Activated CD8-positive, alpha-beta memory T cell treated with anti-CD3 and anti-CD28 coated beads, Interleukin-2, amount 10 ng/mL, durations not matched to agents 7 days and 5 days (primary cell): ENCODE results near the gene WNT4. TPM values are rescaled to one million over a fixed set of nuclear protein-coding genes. Genes with fewer than 3 reads are reported as not detected.
A peak's percentile ranks its signal among the peaks of the same experiment; 100 is the strongest.

Experiments
- ATAC-seq: fragments of 150-1000 bp; cut with Tn5 transposase; one replicate; pipeline ENCODE4 v1.10.0; 2021; ENCODE audit warnings: moderate library complexity
- CTCF ChIA-PET: fragments of 350-600 bp; sonication (Branson Sonifier 250); formaldehyde crosslinking; loops from one replicate; lab custom pipeline; 2021; ENCODE audit warnings: antibody characterized with exemption; lab: Charles Lee
- DNase-seq: peaks from one replicate; pipeline ENCODE4 v3.0.0-alpha.2; 2020
- H3K27ac Mint-ChIP-seq: one replicate; pipeline ENCODE4 v1.8.0; 2021; ENCODE audit warnings: mild to moderate bottlenecking, mixed read lengths
- H3K27me3 Mint-ChIP-seq: one replicate; pipeline ENCODE4 v1.8.0; 2021; ENCODE audit warnings: mixed read lengths
- H3K36me3 Mint-ChIP-seq: one replicate; pipeline ENCODE4 v1.8.0; 2021; ENCODE audit warnings: mild to moderate bottlenecking, mixed read lengths
- H3K4me1 Mint-ChIP-seq: one replicate; pipeline ENCODE4 v1.8.0; 2021; ENCODE audit warnings: mixed read lengths
- H3K4me3 Mint-ChIP-seq: one replicate; pipeline ENCODE4 v1.8.0; 2021; ENCODE audit warnings: mild to moderate bottlenecking, moderate library complexity, mixed read lengths
- H3K9me3 Mint-ChIP-seq: one replicate; pipeline ENCODE4 v1.8.0; 2022; ENCODE audit warnings: low read depth, mixed read lengths
- total RNA-seq, 2 experiments: library from RNA; stranded (reverse); gene quantifications; one replicate each; pipeline ENCODE4 v1.2.3, GENCODE V29; 2021

WNT4 gene
- total RNA-seq, 2 experiments from 2014 or later: not detected

DNA sequence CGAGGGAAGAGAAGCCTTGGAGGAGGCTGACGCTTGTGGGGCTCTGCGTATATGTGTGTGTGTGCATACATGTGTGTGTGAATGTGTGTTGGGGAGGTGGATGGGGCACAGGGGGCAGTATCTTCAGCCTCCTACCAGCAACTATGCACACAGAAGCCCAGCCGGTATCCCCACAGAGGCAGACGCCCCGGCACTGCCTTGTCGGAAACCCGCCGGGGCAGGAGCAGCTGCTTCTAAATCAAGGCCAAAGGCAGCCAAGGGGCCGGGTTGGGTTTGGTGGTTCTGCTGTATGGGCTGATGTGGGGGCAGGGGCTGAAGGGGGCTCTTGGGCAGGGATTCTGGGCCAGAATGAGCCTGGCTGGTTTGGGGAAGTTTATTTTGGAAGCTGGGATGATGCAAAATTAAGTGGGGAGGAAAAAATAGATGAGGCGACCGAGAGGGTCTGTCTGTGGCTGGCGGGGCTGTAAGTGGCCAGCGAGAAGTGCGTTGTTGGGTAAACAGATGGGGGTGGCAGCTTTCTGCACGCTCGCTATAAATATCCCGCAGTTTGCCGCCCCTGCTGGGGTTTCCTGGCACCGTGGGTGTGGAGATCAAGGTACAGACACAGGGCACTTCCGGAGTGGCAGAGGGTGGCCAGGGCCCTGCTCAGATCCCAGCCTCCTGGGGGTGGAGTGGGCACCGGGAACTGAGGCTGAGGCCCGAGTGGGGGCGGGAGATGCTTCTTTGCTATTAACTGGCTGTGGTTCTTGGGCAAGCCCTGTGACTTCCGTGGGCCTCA, 11.0 kb upstream of the WNT4 start:
- Mint-ChIP-seq H3K9me3 (no peaks in the 10 kb centered on the region), H3K36me3 (no peaks in the 10 kb centered on the region), H3K4me3 (no peak overlapping the region), H3K27ac (no peak overlapping the region), H3K4me1 (no peaks in the 10 kb centered on the region), H3K27me3 (peaks cover 26% of the 10 kb centered on the region)
- CTCF ChIA-PET: no interaction called here
- no peak for ATAC-seq
- no peak for DNase-seq

DNA sequence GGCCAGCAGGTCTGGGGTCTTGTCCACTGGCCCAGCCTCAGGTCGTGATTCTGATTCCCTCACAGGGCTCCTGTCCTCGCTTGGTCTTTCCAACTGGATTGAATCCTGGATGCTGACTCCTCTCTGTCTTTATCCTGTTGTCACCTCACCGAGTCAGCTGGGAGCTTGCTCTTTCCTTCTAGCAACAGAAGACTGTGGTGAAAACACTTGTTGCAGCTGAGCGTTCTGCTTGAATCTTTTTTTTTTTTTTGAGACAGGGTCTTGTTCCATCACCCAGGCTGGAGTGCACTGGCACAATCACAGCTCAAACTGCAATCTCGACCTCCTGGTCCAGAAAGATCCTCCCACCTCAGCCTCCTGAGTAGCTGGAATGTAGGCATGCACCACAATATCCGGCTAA, 8.0 kb upstream of the WNT4 start:
- Mint-ChIP-seq H3K27me3 (peaks cover 43% of the 10 kb centered on the region), H3K27ac (no peak overlapping the region), H3K9me3 (no peaks in the 10 kb centered on the region), H3K4me1 (no peaks in the 10 kb centered on the region), H3K36me3 (no peaks in the 10 kb centered on the region), H3K4me3 (no peak overlapping the region)
- DNase-seq (no peak), ATAC-seq (no peak)
- CTCF ChIA-PET: no interaction called here

DNA sequence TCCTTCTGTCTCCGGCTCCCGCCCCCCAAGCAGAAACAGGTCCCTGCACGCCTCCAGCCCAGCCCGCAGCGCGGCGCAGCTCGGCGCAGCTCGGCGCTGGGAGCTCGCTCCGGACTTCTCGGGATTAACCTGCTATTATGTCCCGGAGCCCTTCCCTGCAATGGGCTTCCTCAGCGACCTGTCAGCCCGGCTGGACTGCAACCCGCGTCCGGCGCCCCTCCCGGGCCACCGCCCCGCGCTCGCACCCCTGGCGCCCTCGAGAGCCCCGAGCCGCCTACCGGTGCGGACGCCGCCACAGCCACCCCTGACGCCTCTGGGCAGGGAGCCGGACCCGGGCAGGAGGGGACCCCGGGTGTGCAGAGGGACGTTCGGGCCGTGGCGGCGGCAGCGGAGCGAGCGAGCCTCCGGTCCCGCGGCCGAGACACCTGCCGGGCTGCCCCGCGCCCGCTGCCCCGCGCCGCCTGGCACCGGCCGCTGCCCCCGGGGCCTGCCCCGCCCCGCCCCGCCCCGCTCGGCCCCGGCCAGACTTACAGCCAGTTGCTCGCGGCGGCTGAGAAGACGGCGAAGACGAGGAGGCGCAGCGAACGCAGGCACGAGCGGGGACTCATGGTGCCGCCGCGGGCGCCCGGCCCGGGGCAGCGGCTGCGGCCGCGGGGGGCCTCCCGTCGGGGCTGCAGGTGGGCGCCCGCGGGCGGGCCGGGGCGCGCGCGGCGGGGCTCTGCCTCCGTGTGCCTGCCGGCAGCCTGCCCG, 407 bp downstream of the WNT4 start:
- peaks cover 53% of the 10 kb centered on the region for H3K27me3 Mint-ChIP-seq
- no peak overlapping the region for H3K27ac Mint-ChIP-seq
- DNase-seq (no peak), ATAC-seq (peak; percentile 32)
- peaks cover 4% of the 10 kb centered on the region for H3K4me1 Mint-ChIP-seq
- CTCF ChIA-PET: interaction anchor here (0.9 to 1.8 kb wide), 4 partner anchors 10 to 273 kb away, joined by 3 to 8 read pairs (median 4); no protein-coding TSS in a partner anchor
- no peak overlapping the region for H3K4me3 Mint-ChIP-seq
- H3K9me3 Mint-ChIP-seq: no peaks in the 10 kb centered on the region
- H3K36me3 Mint-ChIP-seq: no peaks in the 10 kb centered on the region

DNA sequence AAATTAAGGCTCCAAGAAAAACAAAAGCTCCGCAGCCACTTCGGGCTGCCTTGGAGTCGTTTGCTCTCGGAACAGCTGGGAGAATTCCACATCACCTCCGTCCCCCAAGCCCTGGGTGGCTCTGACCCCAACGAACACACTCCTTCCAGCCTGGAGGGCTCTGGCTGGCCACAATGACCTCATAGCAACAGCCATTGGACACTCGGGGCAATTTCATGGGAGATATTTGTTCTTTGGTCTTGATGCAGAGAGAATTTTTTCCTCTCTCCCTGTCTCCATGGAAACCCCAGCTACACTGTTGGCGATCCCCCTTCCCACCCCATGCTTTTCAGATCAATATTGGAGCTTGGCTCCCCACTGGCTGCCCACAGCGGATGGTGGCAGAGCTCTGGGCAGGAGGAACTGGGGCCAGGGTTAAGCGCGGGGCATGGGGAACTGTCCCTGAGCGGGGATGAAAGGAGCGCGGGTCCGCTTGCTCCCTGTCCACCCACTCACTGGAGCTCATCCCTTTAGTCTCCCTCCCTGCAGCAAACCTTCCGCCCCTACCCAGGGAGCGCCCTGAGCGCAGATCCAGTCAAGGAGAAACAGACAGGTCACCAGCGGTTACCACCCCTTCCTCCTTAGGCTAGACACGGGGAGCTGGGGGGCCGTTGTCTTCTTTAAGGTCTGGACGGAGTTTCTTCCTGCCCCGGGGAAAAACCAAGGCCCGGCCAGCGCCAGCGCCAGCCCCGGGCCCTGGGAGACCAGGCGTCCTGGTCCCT, 1.2 kb downstream of the WNT4 start:
- no peak overlapping the region for H3K27ac Mint-ChIP-seq
- DNase-seq: no peak
- peaks cover 4% of the 10 kb centered on the region for H3K4me1 Mint-ChIP-seq
- CTCF ChIA-PET: interaction anchor here (0.9 to 2.3 kb wide), 4 partner anchors 9 to 133 kb away, joined by 3 to 8 read pairs (median 5); no protein-coding TSS in a partner anchor
- H3K9me3 Mint-ChIP-seq: no peaks in the 10 kb centered on the region
- ATAC-seq: no peak
- H3K36me3 Mint-ChIP-seq: no peaks in the 10 kb centered on the region
- H3K4me3 Mint-ChIP-seq: no peak overlapping the region
- H3K27me3 Mint-ChIP-seq: peaks cover 50% of the 10 kb centered on the region

DNA sequence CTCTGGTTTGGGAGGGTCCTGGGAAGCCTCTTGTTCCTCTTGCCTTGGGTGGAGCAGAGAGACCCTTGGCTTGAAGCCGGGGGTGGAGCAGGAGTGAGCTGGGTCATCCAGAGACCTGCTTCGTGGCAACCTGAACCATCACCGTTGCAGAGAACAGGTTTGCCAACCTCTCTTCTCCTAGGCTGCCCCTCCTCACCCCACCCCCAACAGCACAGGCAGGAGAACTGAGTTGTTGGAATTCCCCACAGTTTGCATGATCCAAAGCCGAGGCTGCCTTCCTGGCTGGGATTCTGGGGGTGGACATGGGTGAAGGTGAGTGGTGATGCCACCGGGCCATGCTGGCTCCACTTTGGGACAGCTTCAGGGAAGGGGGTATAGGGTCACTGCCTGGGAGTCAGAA, 2.2 kb downstream of the WNT4 start:
- no peak overlapping the region for H3K27ac Mint-ChIP-seq
- H3K4me1 Mint-ChIP-seq: peaks cover 4% of the 10 kb centered on the region
- H3K27me3 Mint-ChIP-seq: peaks cover 43% of the 10 kb centered on the region
- no peaks in the 10 kb centered on the region for H3K36me3 Mint-ChIP-seq
- H3K9me3 Mint-ChIP-seq: no peaks in the 10 kb centered on the region
- H3K4me3 Mint-ChIP-seq: no peak overlapping the region
- CTCF ChIA-PET: interaction anchor here (2.3 kb wide), 1 partner anchor 8 kb away, joined by 7 read pairs; no protein-coding TSS in a partner anchor
- DNase-seq: no peak
- no peak for ATAC-seq

DNA sequence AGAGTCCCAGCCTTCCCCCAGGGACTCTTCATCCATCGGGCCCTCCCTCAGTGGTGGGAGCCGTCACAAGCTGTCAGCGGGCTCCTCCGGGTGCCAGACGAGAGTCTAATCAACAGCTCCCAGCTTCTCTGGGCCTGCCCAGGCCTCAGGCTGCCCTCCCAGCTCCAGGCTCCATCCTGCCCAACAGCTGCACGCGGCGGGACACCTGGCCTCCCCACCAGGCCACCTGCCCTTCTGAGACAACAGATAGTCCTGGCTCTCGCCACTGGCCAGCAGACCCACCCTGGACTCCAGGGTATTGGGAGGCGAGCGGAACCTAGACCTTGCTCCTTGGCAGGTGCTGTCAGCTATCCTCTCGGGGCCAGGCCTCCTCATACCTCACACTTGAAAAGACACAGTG, 3.1 kb downstream of the WNT4 start:
- ATAC-seq (no peak), DNase-seq (no peak)
- Mint-ChIP-seq H3K27me3 (peaks cover 34% of the 10 kb centered on the region), H3K27ac (no peak overlapping the region), H3K4me1 (peaks cover 4% of the 10 kb centered on the region), H3K9me3 (no peaks in the 10 kb centered on the region), H3K4me3 (no peak overlapping the region), H3K36me3 (no peaks in the 10 kb centered on the region)
- CTCF ChIA-PET: interaction anchor here (1.6 to 2.3 kb wide), 2 partner anchors 7 to 502 kb away, joined by 4 to 7 read pairs; no protein-coding TSS in a partner anchor

DNA sequence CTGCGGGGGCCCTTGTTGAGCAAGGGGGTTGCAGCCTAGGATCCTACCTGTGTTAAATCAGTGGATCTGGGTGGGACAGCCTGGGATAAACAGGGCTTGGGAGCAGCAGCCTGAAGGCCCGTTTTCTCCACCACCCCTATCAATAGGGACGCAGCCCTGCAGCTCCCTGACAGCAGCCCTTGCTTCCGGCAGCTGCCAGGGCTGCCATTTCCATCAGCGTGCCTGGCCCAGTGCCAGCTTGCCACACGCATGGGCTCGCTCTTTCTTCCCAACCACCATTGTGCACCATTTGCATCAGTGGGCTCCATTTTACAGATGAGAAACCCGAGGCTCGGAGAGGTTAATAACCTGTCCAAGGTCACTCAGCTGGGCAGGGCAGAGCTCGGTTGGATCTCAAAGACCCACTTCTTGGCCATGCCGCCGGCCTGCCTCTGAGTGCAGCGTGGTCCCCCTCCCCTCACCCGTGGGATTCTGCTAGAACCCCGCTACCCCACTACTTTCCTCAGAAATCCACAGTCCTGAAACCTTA, 3.8 kb downstream of the WNT4 start:
- no peaks in the 10 kb centered on the region for H3K9me3 Mint-ChIP-seq
- no peak for ATAC-seq
- H3K27me3 Mint-ChIP-seq: peaks cover 27% of the 10 kb centered on the region
- H3K4me3 Mint-ChIP-seq: no peak overlapping the region
- H3K4me1 Mint-ChIP-seq: peaks cover 4% of the 10 kb centered on the region
- CTCF ChIA-PET: interaction anchor here (1.0 to 1.6 kb wide), 2 partner anchors 277 to 503 kb away, joined by 3 to 4 read pairs; no protein-coding TSS in a partner anchor
- H3K27ac Mint-ChIP-seq: no peak overlapping the region
- no peak for DNase-seq
- no peaks in the 10 kb centered on the region for H3K36me3 Mint-ChIP-seq

DNA sequence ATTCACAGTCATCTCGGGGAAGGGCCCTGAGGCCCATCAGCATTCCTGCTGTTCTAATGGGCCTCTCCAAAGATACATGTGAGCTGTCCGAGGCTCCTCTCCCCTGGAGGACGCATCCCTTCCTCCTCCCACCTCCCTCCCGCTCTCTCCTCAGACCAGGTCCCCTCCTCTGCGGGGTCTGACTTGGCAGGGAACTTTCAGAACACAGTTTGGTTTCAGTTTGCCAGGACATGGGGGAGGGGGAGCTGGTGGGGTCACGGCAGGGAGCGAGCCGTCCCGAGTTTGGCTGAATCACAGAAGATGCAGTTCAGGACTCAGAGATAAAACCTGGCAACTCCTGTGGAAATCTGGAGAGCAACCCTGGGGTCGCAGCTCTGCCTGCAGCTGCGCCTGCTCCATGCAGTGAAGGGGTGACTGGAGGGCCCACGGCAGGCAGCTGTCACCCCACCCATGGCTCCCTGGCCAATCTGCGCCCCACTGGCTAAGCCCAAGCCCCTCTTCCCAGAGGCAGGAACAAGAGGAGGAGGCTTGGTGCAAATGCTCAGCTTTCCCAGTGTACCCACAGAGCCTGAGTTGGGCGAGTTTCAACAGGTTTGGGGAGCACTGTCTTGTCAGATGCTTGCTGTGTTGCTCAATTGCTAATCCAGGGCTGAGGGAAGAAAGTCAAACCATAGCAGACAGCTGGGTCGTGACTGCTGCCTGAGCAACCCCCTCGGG, 5.7 kb downstream of the WNT4 start:
- DNase-seq (no peak), ATAC-seq (no peak)
- H3K27ac Mint-ChIP-seq: no peak overlapping the region
- peaks cover 21% of the 10 kb centered on the region for H3K27me3 Mint-ChIP-seq
- H3K9me3 Mint-ChIP-seq: no peaks in the 10 kb centered on the region
- H3K36me3 Mint-ChIP-seq: no peaks in the 10 kb centered on the region
- H3K4me1 Mint-ChIP-seq: no peaks in the 10 kb centered on the region
- CTCF ChIA-PET: no interaction called here
- H3K4me3 Mint-ChIP-seq: no peak overlapping the region

DNA sequence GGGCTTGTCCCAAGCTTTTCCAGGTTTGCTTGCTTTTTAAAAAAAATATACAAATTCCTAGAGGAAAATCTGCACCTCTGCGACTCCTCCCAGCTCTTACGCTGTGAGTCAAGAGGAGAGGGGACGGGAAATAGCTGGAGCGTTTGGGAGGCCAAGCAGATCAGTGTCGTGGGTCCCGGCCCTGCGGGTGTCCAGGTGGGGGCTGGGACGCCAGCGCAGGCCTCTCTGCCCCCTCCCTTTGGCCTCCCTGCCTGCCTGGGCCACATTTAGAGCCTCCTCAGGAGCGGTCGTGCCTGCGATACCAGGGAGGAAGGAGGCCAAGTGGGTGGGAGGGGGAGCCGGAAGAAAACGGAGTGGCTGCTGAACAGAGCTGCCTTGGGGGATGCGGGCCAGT, 9.0 kb downstream of the WNT4 start:
- no peaks in the 10 kb centered on the region for H3K9me3 Mint-ChIP-seq
- CTCF ChIA-PET: interaction anchor here (1.3 kb wide), 1 partner anchor 283 kb away, joined by 6 read pairs; no protein-coding TSS in a partner anchor

DNA sequence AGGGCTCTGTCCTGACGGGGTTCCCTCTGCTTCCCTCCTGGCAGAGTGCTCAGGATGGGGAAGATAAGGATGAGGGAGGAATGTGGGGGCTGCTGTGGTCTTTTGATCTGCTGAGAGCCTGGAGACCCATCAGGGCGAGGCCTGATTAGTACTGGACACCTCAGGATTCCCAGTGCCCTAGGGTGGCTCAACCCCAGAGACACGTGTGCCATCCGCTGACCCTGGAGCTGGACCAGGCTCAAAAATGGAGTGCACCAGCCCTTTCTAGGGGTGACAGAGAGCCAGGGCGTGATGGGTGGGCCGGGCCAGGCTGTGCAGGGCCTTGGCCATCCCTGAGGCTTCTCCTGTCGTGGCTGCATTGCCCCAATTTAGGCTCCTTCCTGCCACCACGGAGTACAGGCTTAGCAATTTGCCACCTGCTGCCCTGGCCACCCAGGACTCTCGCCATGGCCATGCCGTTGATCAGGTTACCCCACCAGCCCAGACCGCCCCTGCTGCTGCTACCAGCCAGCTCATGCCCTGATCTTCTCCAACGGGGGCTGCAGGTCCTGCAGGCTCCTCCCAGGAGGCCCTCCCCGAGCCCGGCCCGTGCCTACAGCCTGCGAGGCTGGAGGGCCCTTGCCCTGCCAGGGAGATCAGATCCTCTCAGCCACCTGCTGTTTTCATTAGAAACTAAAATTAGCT, 9.5 kb downstream of the WNT4 start:
- DNase-seq (no peak), ATAC-seq (no peak)
- Mint-ChIP-seq H3K27ac (no peak overlapping the region), H3K36me3 (no peaks in the 10 kb centered on the region), H3K27me3 (no peaks in the 10 kb centered on the region), H3K9me3 (no peaks in the 10 kb centered on the region), H3K4me1 (no peaks in the 10 kb centered on the region), H3K4me3 (no peak overlapping the region)
- CTCF ChIA-PET: interaction anchor here (1.1 to 1.6 kb wide), 4 partner anchors 8 to 283 kb away, joined by 3 to 7 read pairs (median 4); no protein-coding TSS in a partner anchor

More for the DNA sequence above, 9.0 kb downstream of the WNT4 start:
- ATAC-seq (no peak), DNase-seq (no peak)
- Mint-ChIP-seq H3K4me1 (no peaks in the 10 kb centered on the region), H3K27me3 (no peaks in the 10 kb centered on the region), H3K27ac (no peak overlapping the region), H3K4me3 (no peak overlapping the region), H3K36me3 (no peaks in the 10 kb centered on the region)

DNA sequence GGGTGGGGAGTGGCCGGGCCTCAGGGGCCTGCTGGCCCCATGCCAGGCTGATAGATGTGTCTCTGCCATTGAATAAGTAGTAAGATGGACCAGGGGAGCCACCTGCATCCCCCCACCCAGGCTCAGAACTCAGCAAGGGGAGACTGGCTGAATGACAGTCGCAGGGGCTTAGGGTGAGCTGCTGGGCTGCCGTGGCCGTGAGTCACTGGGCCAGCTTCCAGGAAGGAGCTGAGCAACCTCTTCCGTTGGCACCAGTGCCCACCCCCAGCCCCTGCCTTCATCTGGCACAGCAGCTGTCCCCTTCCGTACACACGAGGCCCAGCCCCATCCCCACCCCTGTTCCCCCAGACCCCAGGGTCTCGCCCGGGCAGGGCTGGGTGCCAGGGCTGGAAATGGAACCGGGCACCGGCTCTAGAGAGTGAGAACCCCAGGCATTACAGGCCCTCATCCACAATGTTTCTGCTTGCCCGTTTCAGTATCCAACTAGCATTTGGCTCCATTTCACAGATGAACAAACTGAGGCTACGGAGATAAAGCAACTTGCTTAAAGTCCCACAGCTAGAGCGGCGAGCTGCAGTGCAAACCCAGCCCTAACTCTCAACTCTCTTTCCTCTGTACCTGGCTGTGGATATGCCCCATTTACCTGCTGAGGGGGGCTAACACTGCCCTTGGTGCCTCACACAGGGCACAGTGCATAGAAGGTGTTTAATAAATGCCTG, 10.2 kb downstream of the WNT4 start:
- Mint-ChIP-seq H3K4me3 (no peak overlapping the region), H3K36me3 (no peaks in the 10 kb centered on the region), H3K9me3 (no peaks in the 10 kb centered on the region), H3K27me3 (no peaks in the 10 kb centered on the region), H3K27ac (no peak overlapping the region), H3K4me1 (no peaks in the 10 kb centered on the region)
- no peak for DNase-seq
- CTCF ChIA-PET: interaction anchor here (0.6 to 2.8 kb wide), 9 partner anchors 8 to 283 kb away, joined by 3 to 24 read pairs (median 3); no protein-coding TSS in a partner anchor
- ATAC-seq: no peak
